Mucosa of rectum (tissue), 2 donors: ENCODE data around the gene MCTP1.

ENCODE experiments used
- H3K27ac ChIP-seq, 2 donors: one replicate each; pipeline ENCODE4 v1.7.0; 2013; ENCODE audit warnings: inconsistent platforms in 2 of 2, low read depth in 2 of 2, low read length in 2 of 2
- H3K27me3 ChIP-seq, 2 donors: one replicate each; pipeline ENCODE4 v1.7.0; 2013; ENCODE audit warnings: low read length in 2 of 2; ENCODE audit not compliant: control insufficient read depth in 2 of 2, insufficient read depth in 2 of 2
- H3K36me3 ChIP-seq, 2 donors: one replicate each; pipeline ENCODE4 v1.7.0; 2013; ENCODE audit warnings: low read length in 2 of 2; ENCODE audit not compliant: control insufficient read depth in 2 of 2, insufficient read depth in 2 of 2
- H3K4me1 ChIP-seq, 2 donors: one replicate each; pipeline ENCODE4 v1.7.0; 2013; ENCODE audit warnings: low read length in 2 of 2, mild to moderate bottlenecking in 1 of 2; ENCODE audit not compliant: control insufficient read depth in 2 of 2, insufficient read depth in 2 of 2
- H3K4me3 ChIP-seq, 2 donors: one replicate each; pipeline ENCODE4 v1.7.0; 2013; ENCODE audit warnings: low read length in 2 of 2
- H3K9ac ChIP-seq, 2 donors: one replicate each; pipeline ENCODE4 v1.7.0; 2013; ENCODE audit warnings: low read length in 2 of 2, low read depth in 1 of 2, mild to moderate bottlenecking in 1 of 2
- H3K9me3 ChIP-seq, 2 donors: one replicate each; pipeline ENCODE4 v1.7.0; 2013; ENCODE audit warnings: low read length in 2 of 2; ENCODE audit not compliant: control insufficient read depth in 2 of 2
- donor health status: healthy.
- donor health status: Normal muscosa, but diverticular disease.

MCTP1 gene

GRCh38 chr5:94908889-94909480 is 375.9 kb downstream of the MCTP1 start:
- H3K36me3 ChIP-seq: no peaks in the 10 kb centered on the region
- no peak overlapping the region for H3K27ac ChIP-seq
- H3K9ac ChIP-seq: no peak overlapping the region

GRCh38 chr5:94906750-94907149 is 378.1 kb downstream of the MCTP1 start:
- H3K36me3 ChIP-seq: no peaks in the 10 kb centered on the region
- H3K9ac ChIP-seq: no peak overlapping the region
- no peaks in the 10 kb centered on the region for H3K4me1 ChIP-seq
- H3K9me3 ChIP-seq: no peaks in the 10 kb centered on the region
- no peaks in the 10 kb centered on the region for H3K27me3 ChIP-seq
- no peak overlapping the region for H3K4me3 ChIP-seq
- no peak overlapping the region for H3K27ac ChIP-seq

More at GRCh38 chr5:94908889-94909480, 375.9 kb downstream of the MCTP1 start:
- no peak overlapping the region for H3K4me3 ChIP-seq
- H3K4me1 ChIP-seq: no peaks in the 10 kb centered on the region
- no peaks in the 10 kb centered on the region for H3K9me3 ChIP-seq
- H3K27me3 ChIP-seq: no peaks in the 10 kb centered on the region

GRCh38 chr5:94903726-94904125 is 381.2 kb downstream of the MCTP1 start:
- Histone ChIP-seq H3K4me1 (no peaks in the 10 kb centered on the region), H3K36me3 (no peaks in the 10 kb centered on the region), H3K27ac (no peak overlapping the region)

GRCh38 chr5:94901191-94901979 is 383.5 kb downstream of the MCTP1 start:
- Histone ChIP-seq H3K27ac (no peak overlapping the region), H3K36me3 (no peaks in the 10 kb centered on the region), H3K4me1 (no peaks in the 10 kb centered on the region), H3K9ac (no peak overlapping the region), H3K27me3 (no peaks in the 10 kb centered on the region), H3K9me3 (no peaks in the 10 kb centered on the region), H3K4me3 (no peak overlapping the region)

More at GRCh38 chr5:94903726-94904125, 381.2 kb downstream of the MCTP1 start:
- H3K4me3 ChIP-seq: no peak overlapping the region
- H3K9me3 ChIP-seq: no peaks in the 10 kb centered on the region
- H3K9ac ChIP-seq: no peak overlapping the region
- H3K27me3 ChIP-seq: no peaks in the 10 kb centered on the region

- Histone ChIP-seq H3K36me3 (no peaks in the 10 kb centered on the region), H3K9ac (no peak overlapping the region), H3K4me3 (no peak overlapping the region), H3K27me3 (no peaks in the 10 kb centered on the region), H3K9me3 (no peaks in the 10 kb centered on the region), H3K4me1 (no peaks in the 10 kb centered on the region), H3K27ac (no peak overlapping the region)
Observed at GRCh38 chr5:94900006-94900505, 384.8 kb downstream of the MCTP1 start.

- H3K4me3 ChIP-seq: no peak overlapping the region
- H3K9ac ChIP-seq: no peak overlapping the region
- H3K9me3 ChIP-seq: no peaks in the 10 kb centered on the region
- H3K4me1 ChIP-seq: no peaks in the 10 kb centered on the region
- no peaks in the 10 kb centered on the region for H3K36me3 ChIP-seq
- H3K27ac ChIP-seq: no peak overlapping the region
- H3K27me3 ChIP-seq: no peaks in the 10 kb centered on the region
Observed at GRCh38 chr5:94893412-94894135, 391.3 kb downstream of the MCTP1 start.

- no peak overlapping the region for H3K27ac ChIP-seq
Observed at GRCh38 chr5:94891972-94892371, 392.9 kb downstream of the MCTP1 start.

GRCh38 chr5:94891565-94891964 is 393.3 kb downstream of the MCTP1 start:
- Histone ChIP-seq H3K27ac (no peak overlapping the region), H3K9ac (no peak overlapping the region), H3K27me3 (no peaks in the 10 kb centered on the region), H3K4me1 (no peaks in the 10 kb centered on the region), H3K4me3 (no peak overlapping the region), H3K36me3 (no peaks in the 10 kb centered on the region), H3K9me3 (no peaks in the 10 kb centered on the region)

More at GRCh38 chr5:94891972-94892371, 392.9 kb downstream of the MCTP1 start:
- Histone ChIP-seq H3K9me3 (no peaks in the 10 kb centered on the region), H3K36me3 (no peaks in the 10 kb centered on the region), H3K4me3 (no peak overlapping the region), H3K9ac (no peak overlapping the region), H3K4me1 (no peaks in the 10 kb centered on the region), H3K27me3 (no peaks in the 10 kb centered on the region)

GRCh38 chr5:94890907-94891306 is 394.0 kb downstream of the MCTP1 start:
- Histone ChIP-seq H3K4me1 (no peaks in the 10 kb centered on the region), H3K9ac (no peak overlapping the region), H3K27ac (no peak overlapping the region), H3K27me3 (no peaks in the 10 kb centered on the region), H3K9me3 (no peaks in the 10 kb centered on the region), H3K36me3 (no peaks in the 10 kb centered on the region), H3K4me3 (no peak overlapping the region)

GRCh38 chr5:94888674-94889073 is 396.2 kb downstream of the MCTP1 start:
- Histone ChIP-seq H3K27me3 (no peaks in the 10 kb centered on the region), H3K9me3 (no peaks in the 10 kb centered on the region), H3K27ac (no peak overlapping the region), H3K4me1 (no peaks in the 10 kb centered on the region), H3K36me3 (no peaks in the 10 kb centered on the region), H3K9ac (no peak overlapping the region), H3K4me3 (no peak overlapping the region)
